ENCODE data around the gene DDHD1. TPM values are rescaled to one million over a fixed set of nuclear protein-coding genes. Genes with fewer than 3 reads are reported as not detected.

The DDHD1 gene
- total RNA-seq, 4 donors from 2014 or later, result 1.4 to 14.3 (median 5.8) TPM

- DNase-seq, result no peak
- 90 to 93% methylated on average over 5 of the region's 5 CpGs for WGBS, 2 donors
- Histone ChIP-seq H3K4me3 (no peak overlapping the region), H3K4me1 (peaks cover 0 to 4% (median 0%) of the 10 kb centered on the region in 3 donors), H3K27me3 (no peaks in the 10 kb centered on the region), H3K36me3 (no peaks in the 10 kb centered on the region), H3K9me3 (no peaks in the 10 kb centered on the region), H3K27ac (no peak overlapping the region)
- TF ChIP-seq POLR2A (IDR thresholded peaks at IDR 0.05), result no peak
- TF ChIP-seq, protein P1, sequence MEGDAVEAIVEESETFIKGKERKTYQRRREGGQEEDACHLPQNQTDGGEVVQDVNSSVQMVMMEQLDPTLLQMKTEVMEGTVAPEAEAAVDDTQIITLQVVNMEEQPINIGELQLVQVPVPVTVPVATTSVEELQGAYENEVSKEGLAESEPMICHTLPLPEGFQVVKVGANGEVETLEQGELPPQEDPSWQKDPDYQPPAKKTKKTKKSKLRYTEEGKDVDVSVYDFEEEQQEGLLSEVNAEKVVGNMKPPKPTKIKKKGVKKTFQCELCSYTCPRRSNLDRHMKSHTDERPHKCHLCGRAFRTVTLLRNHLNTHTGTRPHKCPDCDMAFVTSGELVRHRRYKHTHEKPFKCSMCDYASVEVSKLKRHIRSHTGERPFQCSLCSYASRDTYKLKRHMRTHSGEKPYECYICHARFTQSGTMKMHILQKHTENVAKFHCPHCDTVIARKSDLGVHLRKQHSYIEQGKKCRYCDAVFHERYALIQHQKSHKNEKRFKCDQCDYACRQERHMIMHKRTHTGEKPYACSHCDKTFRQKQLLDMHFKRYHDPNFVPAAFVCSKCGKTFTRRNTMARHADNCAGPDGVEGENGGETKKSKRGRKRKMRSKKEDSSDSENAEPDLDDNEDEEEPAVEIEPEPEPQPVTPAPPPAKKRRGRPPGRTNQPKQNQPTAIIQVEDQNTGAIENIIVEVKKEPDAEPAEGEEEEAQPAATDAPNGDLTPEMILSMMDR (IDR thresholded peaks at IDR 0.05), result no peak
- intact Hi-C loops (cut with DNase I), result no loop called here
Measured at GRCh38 chr14:53004976-53005375, 148.1 kb downstream of the DDHD1 start.

DNA sequence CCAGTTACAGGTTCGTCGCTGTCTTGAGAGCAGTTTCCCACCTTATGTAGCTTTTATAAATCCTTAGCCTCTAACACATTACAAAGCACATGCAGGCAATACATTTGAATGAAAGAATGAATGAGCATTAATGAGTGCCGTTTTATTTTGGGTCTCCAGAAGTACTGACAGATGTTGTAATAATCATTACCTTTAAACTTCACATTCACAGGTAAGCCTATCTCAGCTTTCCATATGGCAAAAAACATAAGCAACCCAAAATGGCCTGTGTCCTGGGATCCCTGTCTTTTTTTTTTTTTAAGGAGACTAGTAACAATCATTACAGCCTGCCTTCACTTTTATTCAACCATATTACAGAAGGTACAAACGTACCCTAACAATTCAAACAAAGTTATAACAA is 149.3 kb downstream of the DDHD1 start:
- H3K4me1 ChIP-seq, result peaks cover 0 to 4% (median 0%) of the 10 kb centered on the region in 3 donors
- H3K27me3 ChIP-seq, result no peaks in the 10 kb centered on the region
- DNase-seq, result no peak
- WGBS, 2 donors, result 69 to 78% methylated on average over 4 of the region's 4 CpGs
- H3K9me3 ChIP-seq, result no peaks in the 10 kb centered on the region
- H3K4me3 ChIP-seq, result no peak overlapping the region
- TF ChIP-seq, protein P1 (IDR thresholded peaks at IDR 0.05), result no peak
- no peak for TF ChIP-seq POLR2A (IDR thresholded peaks at IDR 0.05)
- H3K27ac ChIP-seq, result no peak overlapping the region
- H3K36me3 ChIP-seq, result no peaks in the 10 kb centered on the region
- intact Hi-C loops (cut with DNase I), result no loop called here

DNA sequence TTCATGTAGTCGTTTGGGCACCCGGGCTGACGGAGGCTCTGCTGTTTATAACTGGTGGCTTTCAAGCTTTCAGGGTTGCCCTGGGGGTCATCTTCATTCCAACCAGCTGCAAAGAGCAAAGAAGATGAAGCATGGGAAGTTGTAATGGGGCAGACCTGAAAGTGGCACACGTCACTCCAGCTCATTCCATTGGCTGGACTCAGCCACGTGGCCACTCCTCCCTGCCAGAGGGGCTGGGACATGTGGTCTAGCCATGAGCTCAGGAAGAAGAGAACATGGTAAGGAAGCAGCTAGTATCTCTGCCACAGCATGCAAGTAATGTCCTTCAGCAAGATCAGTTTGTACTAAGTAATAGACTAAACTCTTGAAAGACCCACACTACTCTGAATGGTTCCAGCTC is 150.5 kb downstream of the DDHD1 start:
- H3K4me1 ChIP-seq, result peaks cover 0 to 5% (median 4%) of the 10 kb centered on the region in 3 donors
- intact Hi-C loops (cut with DNase I), result no loop called here
- no peaks in the 10 kb centered on the region for H3K36me3 ChIP-seq
- H3K27me3 ChIP-seq, result no peaks in the 10 kb centered on the region
- no peak for DNase-seq
- no peak overlapping the region for H3K4me3 ChIP-seq
- H3K9me3 ChIP-seq, result no peaks in the 10 kb centered on the region
- 53 to 69% methylated on average over 5 of the region's 5 CpGs for WGBS, 2 donors
- peak overlapping the region in 2 of 4 donors; percentile 14 to 25 for H3K27ac ChIP-seq
- TF ChIP-seq POLR2A (IDR thresholded peaks at IDR 0.05), result no peak
- TF ChIP-seq, protein P1 (IDR thresholded peaks at IDR 0.05), result no peak

DNA sequence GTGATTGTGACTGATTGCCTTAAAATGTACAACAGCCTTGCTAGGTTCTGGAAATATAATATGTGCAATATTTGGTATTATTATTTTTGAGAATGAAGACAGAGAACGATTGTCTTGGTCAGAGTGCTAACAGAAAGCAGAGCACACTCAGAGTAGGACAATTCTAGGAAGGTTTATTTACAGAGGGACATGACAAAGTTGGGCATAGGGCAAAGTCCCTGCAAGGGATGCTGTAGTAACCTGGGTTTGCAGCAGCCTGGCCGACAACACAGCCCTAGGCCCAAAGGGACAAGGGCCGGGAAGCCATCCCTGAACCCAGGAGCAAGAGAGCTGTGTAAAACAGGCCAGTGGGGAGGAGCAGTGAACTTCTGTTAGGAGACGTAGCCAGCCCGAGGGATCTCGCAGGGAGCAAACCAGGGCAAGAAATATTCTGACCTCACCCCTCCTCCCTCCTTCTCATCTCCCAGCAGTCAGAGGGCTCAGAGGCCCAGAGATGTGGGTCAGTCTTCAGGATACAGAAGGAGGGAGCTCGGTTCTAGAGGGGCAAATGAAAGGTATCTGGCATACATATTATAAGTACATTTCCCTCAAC is 151.2 kb downstream of the DDHD1 start:
- DNase-seq, result no peak
- H3K4me3 ChIP-seq, result no peak overlapping the region
- H3K9me3 ChIP-seq, result no peaks in the 10 kb centered on the region
- H3K36me3 ChIP-seq, result no peaks in the 10 kb centered on the region
- no peaks in the 10 kb centered on the region for H3K27me3 ChIP-seq
- peak overlapping the region in 2 of 4 donors; percentile 14 to 25 for H3K27ac ChIP-seq
- 52 to 58% methylated on average over 7 of the region's 7 CpGs for WGBS, 2 donors
- peaks cover 0 to 5% (median 4%) of the 10 kb centered on the region in 3 donors for H3K4me1 ChIP-seq
- TF ChIP-seq POLR2A (IDR thresholded peaks at IDR 0.05), result no peak
- TF ChIP-seq, protein P1 (IDR thresholded peaks at IDR 0.05), result no peak
- intact Hi-C loops (cut with DNase I), result no loop called here

GRCh38 chr14:52998376-52999015 is 154.6 kb downstream of the DDHD1 start:
- WGBS, 2 donors, result 45 to 66% methylated on average over 6 of the region's 6 CpGs
- no peaks in the 10 kb centered on the region for H3K9me3 ChIP-seq
- intact Hi-C loops (cut with DNase I), result no loop called here
- peaks cover 0 to 5% (median 4%) of the 10 kb centered on the region in 3 donors for H3K4me1 ChIP-seq
- no peak for DNase-seq
- H3K36me3 ChIP-seq, result no peaks in the 10 kb centered on the region
- H3K27ac ChIP-seq, result peak overlapping the region in 2 of 4 donors; percentile 27 to 60
- H3K4me3 ChIP-seq, result no peak overlapping the region
- H3K27me3 ChIP-seq, result no peaks in the 10 kb centered on the region
- TF ChIP-seq, protein P1 (IDR thresholded peaks at IDR 0.05), result no peak
- TF ChIP-seq POLR2A (IDR thresholded peaks at IDR 0.05), result no peak

Measured in esophagus squamous epithelium (tissue), 5 donors.